Measurements from ENCODE around the gene FAM117B.

Gene FAM117B

DNA sequence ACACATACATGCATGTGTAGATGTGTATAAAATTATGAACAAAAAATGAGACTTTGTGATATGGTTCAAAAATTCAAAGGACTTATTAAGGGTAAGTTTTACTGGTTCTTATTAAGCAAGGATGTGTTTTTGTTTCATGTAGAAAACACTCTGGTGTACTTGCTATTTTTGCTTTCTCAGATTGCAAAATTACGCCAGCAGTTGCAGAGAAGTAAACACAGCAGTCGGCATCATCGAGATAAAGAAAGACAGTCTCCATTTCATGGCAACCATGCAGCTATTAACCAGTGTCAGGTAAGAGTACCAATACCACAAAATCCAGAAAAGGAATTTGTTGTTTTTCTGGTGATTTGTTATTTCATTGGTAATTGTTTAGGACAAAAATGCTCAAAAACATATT lies 91.3 kb downstream of the FAM117B start:
- no peak overlapping the region for H3K4me3 ChIP-seq (ENCODE audit: low read length in 2 of 2)
- no peaks in the 10 kb centered on the region for H3K27me3 ChIP-seq (ENCODE audit: control insufficient read depth in 1 of 2, insufficient read depth in 2 of 2, low read length in 2 of 2)
- no peaks in the 10 kb centered on the region for H3K36me3 ChIP-seq (ENCODE audit: control insufficient read depth in 2 of 2, insufficient read depth in 2 of 2, low read length in 2 of 2)

GRCh38 chr2:202736826-202737225 lies 102.1 kb downstream of the FAM117B start:
- H3K27me3 ChIP-seq (ENCODE audit: control insufficient read depth in 1 of 2, insufficient read depth in 2 of 2, low read length in 2 of 2) = no peaks in the 10 kb centered on the region
- H3K27ac ChIP-seq (ENCODE audit: low read length) = no peak overlapping the region
- no peaks in the 10 kb centered on the region for H3K4me1 ChIP-seq (ENCODE audit: control insufficient read depth, insufficient read depth, low read length)
- no peaks in the 10 kb centered on the region for H3K9me3 ChIP-seq (ENCODE audit: control insufficient read depth in 2 of 2, low read length in 2 of 2)
- no peaks in the 10 kb centered on the region for H3K36me3 ChIP-seq (ENCODE audit: control insufficient read depth in 2 of 2, insufficient read depth in 2 of 2, low read length in 2 of 2)
- no peak overlapping the region for H3K9ac ChIP-seq (ENCODE audit: low read length in 2 of 2)
- no peak overlapping the region for H3K4me3 ChIP-seq (ENCODE audit: low read length in 2 of 2)

More for the DNA sequence above, 91.3 kb downstream of the FAM117B start:
- H3K9ac ChIP-seq (ENCODE audit: low read length in 2 of 2) = no peak overlapping the region
- H3K9me3 ChIP-seq (ENCODE audit: control insufficient read depth in 2 of 2, low read length in 2 of 2) = no peaks in the 10 kb centered on the region
- no peak overlapping the region for H3K27ac ChIP-seq (ENCODE audit: low read length)
- no peaks in the 10 kb centered on the region for H3K4me1 ChIP-seq (ENCODE audit: control insufficient read depth, insufficient read depth, low read length)

DNA sequence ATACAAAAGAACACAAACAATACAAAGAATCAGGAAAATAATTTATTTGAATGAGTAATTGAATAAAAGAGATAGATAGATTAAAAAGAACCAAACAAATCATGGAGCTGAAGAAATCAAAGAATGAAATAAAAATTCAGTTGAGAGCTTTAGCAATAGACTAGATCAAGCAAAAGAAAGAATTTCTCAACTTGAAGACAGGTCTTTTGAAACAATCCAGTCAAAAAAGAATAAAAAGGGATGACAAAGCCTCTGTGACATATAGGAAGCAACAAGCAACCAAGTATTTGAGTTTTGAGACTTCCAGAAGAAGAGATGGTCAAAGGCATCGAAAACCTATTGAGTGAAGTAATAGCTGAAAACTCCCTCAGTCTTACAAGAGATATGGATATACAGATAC lies 108.8 kb downstream of the FAM117B start:
- no peak overlapping the region for H3K27ac ChIP-seq (ENCODE audit: low read length)
- no peak overlapping the region for H3K9ac ChIP-seq (ENCODE audit: low read length in 2 of 2)
- H3K27me3 ChIP-seq (ENCODE audit: control insufficient read depth in 1 of 2, insufficient read depth in 2 of 2, low read length in 2 of 2) = no peaks in the 10 kb centered on the region
- H3K4me3 ChIP-seq (ENCODE audit: low read length in 2 of 2) = no peak overlapping the region
- H3K36me3 ChIP-seq (ENCODE audit: control insufficient read depth in 2 of 2, insufficient read depth in 2 of 2, low read length in 2 of 2) = no peaks in the 10 kb centered on the region
- H3K9me3 ChIP-seq (ENCODE audit: control insufficient read depth in 2 of 2, low read length in 2 of 2) = peaks cover 0 to 11% of the 10 kb centered on the region in 2 donors
- H3K4me1 ChIP-seq (ENCODE audit: control insufficient read depth, insufficient read depth, low read length) = no peaks in the 10 kb centered on the region

DNA sequence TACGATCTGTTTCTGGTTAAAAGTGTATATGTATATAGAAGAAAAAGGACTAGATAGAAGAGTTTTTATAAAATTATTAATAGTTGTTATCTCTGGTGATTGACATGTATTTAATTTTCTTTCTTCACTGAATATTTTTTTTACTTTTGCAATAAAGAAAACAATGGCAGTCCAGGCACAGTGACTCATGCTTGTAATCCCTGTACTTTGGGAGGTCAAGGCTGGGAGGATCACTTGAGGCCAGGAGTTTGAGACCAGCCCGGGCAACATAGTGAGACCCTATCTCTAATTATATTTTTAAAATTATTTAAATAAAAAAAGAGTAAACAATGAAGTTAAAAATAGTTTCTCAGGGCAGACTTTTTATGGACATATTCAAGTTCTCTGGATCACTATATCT lies 114.7 kb downstream of the FAM117B start:
- H3K9ac ChIP-seq (ENCODE audit: low read length in 2 of 2) = no peak overlapping the region
- peaks cover 0 to 1% of the 10 kb centered on the region in 2 donors for H3K9me3 ChIP-seq (ENCODE audit: control insufficient read depth in 2 of 2, low read length in 2 of 2)
- H3K36me3 ChIP-seq (ENCODE audit: control insufficient read depth in 2 of 2, insufficient read depth in 2 of 2, low read length in 2 of 2) = no peaks in the 10 kb centered on the region
- no peaks in the 10 kb centered on the region for H3K4me1 ChIP-seq (ENCODE audit: control insufficient read depth, insufficient read depth, low read length)
- H3K4me3 ChIP-seq (ENCODE audit: low read length in 2 of 2) = no peak overlapping the region
- no peak overlapping the region for H3K27ac ChIP-seq (ENCODE audit: low read length)
- H3K27me3 ChIP-seq (ENCODE audit: control insufficient read depth in 1 of 2, insufficient read depth in 2 of 2, low read length in 2 of 2) = no peaks in the 10 kb centered on the region

- H3K4me1 ChIP-seq (ENCODE audit: control insufficient read depth, insufficient read depth, low read length) = no peaks in the 10 kb centered on the region
- H3K27me3 ChIP-seq (ENCODE audit: control insufficient read depth in 1 of 2, insufficient read depth in 2 of 2, low read length in 2 of 2) = no peaks in the 10 kb centered on the region
These were observed 116.1 kb downstream of the FAM117B start for GRCh38 chr2:202750763-202751427.

GRCh38 chr2:202752071-202752470 lies 117.3 kb downstream of the FAM117B start:
- Histone ChIP-seq H3K4me1 (ENCODE audit: control insufficient read depth, insufficient read depth, low read length) (no peaks in the 10 kb centered on the region), H3K9me3 (ENCODE audit: control insufficient read depth in 2 of 2, low read length in 2 of 2) (no peaks in the 10 kb centered on the region), H3K36me3 (ENCODE audit: control insufficient read depth in 2 of 2, insufficient read depth in 2 of 2, low read length in 2 of 2) (no peaks in the 10 kb centered on the region), H3K27ac (ENCODE audit: low read length) (no peak overlapping the region), H3K9ac (ENCODE audit: low read length in 2 of 2) (no peak overlapping the region), H3K27me3 (ENCODE audit: control insufficient read depth in 1 of 2, insufficient read depth in 2 of 2, low read length in 2 of 2) (no peaks in the 10 kb centered on the region), H3K4me3 (ENCODE audit: low read length in 2 of 2) (no peak overlapping the region)

More at GRCh38 chr2:202750763-202751427, 116.1 kb downstream of the FAM117B start:
- Histone ChIP-seq H3K4me3 (ENCODE audit: low read length in 2 of 2) (no peak overlapping the region), H3K9ac (ENCODE audit: low read length in 2 of 2) (no peak overlapping the region), H3K36me3 (ENCODE audit: control insufficient read depth in 2 of 2, insufficient read depth in 2 of 2, low read length in 2 of 2) (no peaks in the 10 kb centered on the region), H3K9me3 (ENCODE audit: control insufficient read depth in 2 of 2, low read length in 2 of 2) (no peaks in the 10 kb centered on the region), H3K27ac (ENCODE audit: low read length) (no peak overlapping the region)

GRCh38 chr2:202754936-202755335 lies 120.2 kb downstream of the FAM117B start:
- Histone ChIP-seq H3K9ac (ENCODE audit: low read length in 2 of 2) (no peak overlapping the region), H3K27me3 (ENCODE audit: control insufficient read depth in 1 of 2, insufficient read depth in 2 of 2, low read length in 2 of 2) (no peaks in the 10 kb centered on the region), H3K27ac (ENCODE audit: low read length) (no peak overlapping the region), H3K36me3 (ENCODE audit: control insufficient read depth in 2 of 2, insufficient read depth in 2 of 2, low read length in 2 of 2) (peaks cover 0 to 3% of the 10 kb centered on the region in 2 donors), H3K4me3 (ENCODE audit: low read length in 2 of 2) (no peak overlapping the region), H3K9me3 (ENCODE audit: control insufficient read depth in 2 of 2, low read length in 2 of 2) (no peaks in the 10 kb centered on the region), H3K4me1 (ENCODE audit: control insufficient read depth, insufficient read depth, low read length) (no peaks in the 10 kb centered on the region)

GRCh38 chr2:202756598-202756997 lies 121.8 kb downstream of the FAM117B start:
- no peaks in the 10 kb centered on the region for H3K27me3 ChIP-seq (ENCODE audit: control insufficient read depth in 1 of 2, insufficient read depth in 2 of 2, low read length in 2 of 2)
- H3K27ac ChIP-seq (ENCODE audit: low read length) = no peak overlapping the region
- peaks cover 0 to 3% of the 10 kb centered on the region in 2 donors for H3K36me3 ChIP-seq (ENCODE audit: control insufficient read depth in 2 of 2, insufficient read depth in 2 of 2, low read length in 2 of 2)
- no peak overlapping the region for H3K4me3 ChIP-seq (ENCODE audit: low read length in 2 of 2)
- H3K4me1 ChIP-seq (ENCODE audit: control insufficient read depth, insufficient read depth, low read length) = no peaks in the 10 kb centered on the region
- H3K9ac ChIP-seq (ENCODE audit: low read length in 2 of 2) = no peak overlapping the region
- H3K9me3 ChIP-seq (ENCODE audit: control insufficient read depth in 2 of 2, low read length in 2 of 2) = no peaks in the 10 kb centered on the region

DNA sequence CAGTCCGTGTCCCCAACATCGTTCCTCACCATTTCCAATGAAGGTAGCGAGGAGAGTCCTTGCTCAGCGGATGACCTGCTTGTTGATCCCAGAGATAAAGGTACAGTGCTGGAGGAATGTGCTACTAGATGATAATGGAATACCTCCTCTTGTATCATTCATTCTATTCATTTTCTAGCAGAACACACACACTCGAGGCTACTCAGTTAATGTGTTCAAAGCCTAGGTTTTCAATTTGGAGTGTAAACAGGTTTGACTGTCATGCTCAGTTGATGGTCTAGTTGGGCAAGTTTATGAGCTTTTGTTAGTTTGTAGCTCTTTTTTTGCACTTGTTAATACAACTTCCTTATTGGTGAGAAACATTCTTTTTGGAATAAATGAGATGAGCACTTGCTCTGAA lies 122.6 kb downstream of the FAM117B start:
- Histone ChIP-seq H3K27ac (ENCODE audit: low read length) (no peak overlapping the region), H3K36me3 (ENCODE audit: control insufficient read depth in 2 of 2, insufficient read depth in 2 of 2, low read length in 2 of 2) (peaks cover 0 to 3% of the 10 kb centered on the region in 2 donors), H3K9ac (ENCODE audit: low read length in 2 of 2) (no peak overlapping the region), H3K4me3 (ENCODE audit: low read length in 2 of 2) (no peak overlapping the region), H3K4me1 (ENCODE audit: control insufficient read depth, insufficient read depth, low read length) (no peaks in the 10 kb centered on the region), H3K27me3 (ENCODE audit: control insufficient read depth in 1 of 2, insufficient read depth in 2 of 2, low read length in 2 of 2) (no peaks in the 10 kb centered on the region), H3K9me3 (ENCODE audit: control insufficient read depth in 2 of 2, low read length in 2 of 2) (no peaks in the 10 kb centered on the region)

DNA sequence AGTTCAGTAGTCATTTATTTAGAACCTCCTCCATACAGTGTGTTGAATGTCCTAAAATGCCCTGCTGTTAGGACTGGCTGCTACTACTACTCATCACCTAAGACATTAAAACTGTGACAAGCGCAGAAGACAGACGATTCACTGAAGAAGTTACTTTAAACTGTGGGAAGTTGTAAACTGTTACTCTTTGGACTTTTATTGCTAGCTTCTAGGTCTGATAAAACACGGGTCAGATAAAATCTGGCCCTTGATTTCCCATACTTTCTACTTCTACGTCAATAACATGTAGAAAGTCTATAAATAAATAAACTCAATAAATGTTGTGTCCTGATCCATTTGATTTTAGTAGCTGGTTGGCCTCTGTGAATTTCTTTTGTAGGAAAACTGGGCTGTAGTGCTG lies 123.4 kb downstream of the FAM117B start:
- Histone ChIP-seq H3K27me3 (ENCODE audit: control insufficient read depth in 1 of 2, insufficient read depth in 2 of 2, low read length in 2 of 2) (no peaks in the 10 kb centered on the region), H3K4me3 (ENCODE audit: low read length in 2 of 2) (no peak overlapping the region), H3K9me3 (ENCODE audit: control insufficient read depth in 2 of 2, low read length in 2 of 2) (no peaks in the 10 kb centered on the region), H3K27ac (ENCODE audit: low read length) (no peak overlapping the region), H3K36me3 (ENCODE audit: control insufficient read depth in 2 of 2, insufficient read depth in 2 of 2, low read length in 2 of 2) (peaks cover 0 to 3% of the 10 kb centered on the region in 2 donors), H3K9ac (ENCODE audit: low read length in 2 of 2) (peak overlapping the region in 1 of 2 donors; percentile 22), H3K4me1 (ENCODE audit: control insufficient read depth, insufficient read depth, low read length) (no peaks in the 10 kb centered on the region)

GRCh38 chr2:202758604-202759003 lies 123.8 kb downstream of the FAM117B start:
- H3K27ac ChIP-seq (ENCODE audit: low read length) = no peak overlapping the region
- peaks cover 0 to 3% of the 10 kb centered on the region in 2 donors for H3K36me3 ChIP-seq (ENCODE audit: control insufficient read depth in 2 of 2, insufficient read depth in 2 of 2, low read length in 2 of 2)
- H3K4me1 ChIP-seq (ENCODE audit: control insufficient read depth, insufficient read depth, low read length) = no peaks in the 10 kb centered on the region
- no peaks in the 10 kb centered on the region for H3K27me3 ChIP-seq (ENCODE audit: control insufficient read depth in 1 of 2, insufficient read depth in 2 of 2, low read length in 2 of 2)
- H3K9me3 ChIP-seq (ENCODE audit: control insufficient read depth in 2 of 2, low read length in 2 of 2) = no peaks in the 10 kb centered on the region
- H3K4me3 ChIP-seq (ENCODE audit: low read length in 2 of 2) = no peak overlapping the region
- H3K9ac ChIP-seq (ENCODE audit: low read length in 2 of 2) = no peak overlapping the region

Measured in stomach smooth muscle (tissue), 2 donors.